ENCODE measurements around the gene OSBP. TPM values are rescaled to one million over a fixed set of nuclear protein-coding genes. Genes with fewer than 3 reads are reported as not detected.

The OSBP gene
- total and polyA plus RNA-seq, 9 of the 15 experiments (the other 6 are each of a cell fraction or from before 2014, with no cell fraction given) = 11.7 to 49.0 (median 28.7) TPM

GRCh38 chr11:59560702-59561473, 54.7 kb downstream of the OSBP start (continued):
- TF ChIP-seq, protein P1, sequence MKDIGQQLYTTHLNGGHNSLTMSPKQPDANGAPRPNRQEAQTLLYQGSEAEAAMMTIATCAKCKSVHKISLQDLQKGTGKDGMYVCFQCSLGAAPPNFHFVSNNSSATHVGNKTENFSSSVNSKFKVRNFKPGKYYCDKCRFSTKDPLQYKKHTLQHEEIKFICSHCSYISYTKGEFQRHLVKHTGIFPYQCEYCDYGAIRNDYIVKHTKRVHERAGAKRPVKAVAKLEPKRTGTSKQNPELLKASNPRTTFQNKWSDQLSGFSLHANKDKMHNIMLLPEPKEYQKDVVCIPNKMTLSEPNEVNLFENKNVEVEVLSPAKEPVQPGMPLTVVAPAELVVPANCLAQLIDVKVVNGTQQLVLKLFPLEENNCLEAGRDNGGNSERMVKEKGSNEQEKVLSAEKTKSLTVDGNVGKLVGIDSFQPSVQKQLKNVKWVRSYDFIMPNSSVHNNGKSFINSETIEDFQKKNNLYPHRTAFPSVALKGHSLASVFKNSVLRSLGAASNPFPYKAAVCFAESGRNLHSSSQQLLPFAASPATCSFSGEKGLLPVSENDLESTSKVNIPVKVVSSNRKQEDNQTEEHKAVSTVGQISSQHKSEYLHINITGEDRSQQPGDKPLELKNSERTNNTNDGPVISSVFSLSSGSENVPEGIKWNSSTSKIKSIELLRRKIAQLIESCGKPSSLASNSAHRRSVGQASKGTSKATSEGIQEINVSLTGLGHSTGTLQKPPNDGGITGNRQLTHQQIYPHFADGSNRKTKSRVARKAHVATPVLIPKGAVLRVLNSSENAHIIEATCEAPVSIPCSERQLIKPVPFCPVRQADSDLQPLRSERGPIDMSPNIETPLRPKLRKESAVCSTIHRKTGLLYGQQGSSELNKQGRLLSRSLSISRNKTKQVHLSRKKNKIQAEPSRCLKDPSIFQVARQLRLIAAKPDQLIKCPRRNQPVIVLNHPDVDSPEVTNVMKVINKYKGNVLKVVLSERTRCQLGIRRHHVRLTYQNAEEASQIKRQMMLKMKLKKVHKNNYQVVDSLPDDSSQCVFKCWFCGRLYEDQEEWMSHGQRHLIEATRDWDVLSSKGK (CRISPR knock-in tag; IDR thresholded peaks at IDR 0.05) = no peak
- TF ChIP-seq, protein P2, sequence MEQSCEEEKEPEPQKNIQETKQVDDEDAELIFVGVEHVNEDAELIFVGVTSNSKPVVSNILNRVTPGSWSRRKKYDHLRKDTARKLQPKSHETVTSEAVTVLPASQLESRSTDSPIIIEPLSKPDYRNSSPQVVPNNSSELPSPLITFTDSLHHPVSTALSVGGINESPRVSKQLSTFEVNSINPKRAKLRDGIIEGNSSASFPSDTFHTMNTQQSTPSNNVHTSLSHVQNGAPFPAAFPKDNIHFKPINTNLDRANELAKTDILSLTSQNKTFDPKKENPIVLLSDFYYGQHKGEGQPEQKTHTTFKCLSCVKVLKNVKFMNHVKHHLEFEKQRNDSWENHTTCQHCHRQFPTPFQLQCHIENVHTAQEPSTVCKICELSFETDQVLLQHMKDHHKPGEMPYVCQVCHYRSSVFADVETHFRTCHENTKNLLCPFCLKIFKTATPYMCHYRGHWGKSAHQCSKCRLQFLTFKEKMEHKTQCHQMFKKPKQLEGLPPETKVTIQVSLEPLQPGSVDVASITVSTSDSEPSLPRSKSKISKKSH (CRISPR knock-in tag; IDR thresholded peaks at IDR 0.05) = no peak
- TF ChIP-seq TBP (optimal IDR thresholded peaks at IDR 0.05; ENCODE audit: low read depth, low read length) (no peak), TAL1 (IDR thresholded peaks at IDR 0.05) (no peak), PCBP1 (IDR thresholded peaks at IDR 0.05; ENCODE audit: low read depth, low read length, poor library complexity, severe bottlenecking) (no peak), SNAPC5 (CRISPR knock-in tag; IDR thresholded peaks at IDR 0.05) (no peak), HDGF (IDR thresholded peaks at IDR 0.05) (no peak), ZNF668 (CRISPR knock-in tag; IDR thresholded peaks at IDR 0.05) (no peak), MEF2D (tag; conservative IDR thresholded peaks at IDR 0.05; ENCODE audit: low read depth) (no peak), RBFOX2 (IDR thresholded peaks at IDR 0.05; ENCODE audit: low read depth, low read length) (peak; percentile 66), DACH1 (IDR thresholded peaks at IDR 0.05; ENCODE audit: partially characterized antibody) (peak; percentile 88), ZNF316 (IDR thresholded peaks at IDR 0.05) (no peak), NR1H2 (CRISPR knock-in tag; IDR thresholded peaks at IDR 0.05) (no peak), NFYB (IDR thresholded peaks at IDR 0.05; ENCODE audit: extremely low read depth, insufficient read length) (no peak), SUPT5H (IDR thresholded peaks at IDR 0.05) (no peak), POLR2B (IDR thresholded peaks at IDR 0.05; ENCODE audit: low read depth, partially characterized antibody) (no peak), ZNF224 (CRISPR knock-in tag; IDR thresholded peaks at IDR 0.05) (no peak), ZNF384 (IDR thresholded peaks at IDR 0.05; ENCODE audit: low read depth, low read length) (no peak), HNRNPL (IDR thresholded peaks at IDR 0.05; ENCODE audit: low read depth, low read length) (no peak)
- TF ChIP-seq, protein P3, sequence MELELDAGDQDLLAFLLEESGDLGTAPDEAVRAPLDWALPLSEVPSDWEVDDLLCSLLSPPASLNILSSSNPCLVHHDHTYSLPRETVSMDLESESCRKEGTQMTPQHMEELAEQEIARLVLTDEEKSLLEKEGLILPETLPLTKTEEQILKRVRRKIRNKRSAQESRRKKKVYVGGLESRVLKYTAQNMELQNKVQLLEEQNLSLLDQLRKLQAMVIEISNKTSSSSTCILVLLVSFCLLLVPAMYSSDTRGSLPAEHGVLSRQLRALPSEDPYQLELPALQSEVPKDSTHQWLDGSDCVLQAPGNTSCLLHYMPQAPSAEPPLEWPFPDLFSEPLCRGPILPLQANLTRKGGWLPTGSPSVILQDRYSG (tag; conservative IDR thresholded peaks at IDR 0.05; ENCODE audit: low read depth) = 0 out of 2 replicates have a peak, but pooled peaks have one; percentile 57
- TF ChIP-seq, protein P4, sequence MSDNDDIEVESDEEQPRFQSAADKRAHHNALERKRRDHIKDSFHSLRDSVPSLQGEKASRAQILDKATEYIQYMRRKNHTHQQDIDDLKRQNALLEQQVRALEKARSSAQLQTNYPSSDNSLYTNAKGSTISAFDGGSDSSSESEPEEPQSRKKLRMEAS (CRISPR knock-in tag; IDR thresholded peaks at IDR 0.05) = peak; percentile 70
- TF ChIP-seq, protein P5, sequence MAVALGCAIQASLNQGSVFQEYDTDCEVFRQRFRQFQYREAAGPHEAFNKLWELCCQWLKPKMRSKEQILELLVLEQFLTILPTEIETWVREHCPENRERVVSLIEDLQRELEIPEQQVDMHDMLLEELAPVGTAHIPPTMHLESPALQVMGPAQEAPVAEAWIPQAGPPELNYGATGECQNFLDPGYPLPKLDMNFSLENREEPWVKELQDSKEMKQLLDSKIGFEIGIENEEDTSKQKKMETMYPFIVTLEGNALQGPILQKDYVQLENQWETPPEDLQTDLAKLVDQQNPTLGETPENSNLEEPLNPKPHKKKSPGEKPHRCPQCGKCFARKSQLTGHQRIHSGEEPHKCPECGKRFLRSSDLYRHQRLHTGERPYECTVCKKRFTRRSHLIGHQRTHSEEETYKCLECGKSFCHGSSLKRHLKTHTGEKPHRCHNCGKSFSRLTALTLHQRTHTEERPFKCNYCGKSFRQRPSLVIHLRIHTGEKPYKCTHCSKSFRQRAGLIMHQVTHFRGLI (CRISPR knock-in tag; IDR thresholded peaks at IDR 0.05) = no peak

Data from K562 (cell line).